ENCODE results near the gene DBP.

DNA sequence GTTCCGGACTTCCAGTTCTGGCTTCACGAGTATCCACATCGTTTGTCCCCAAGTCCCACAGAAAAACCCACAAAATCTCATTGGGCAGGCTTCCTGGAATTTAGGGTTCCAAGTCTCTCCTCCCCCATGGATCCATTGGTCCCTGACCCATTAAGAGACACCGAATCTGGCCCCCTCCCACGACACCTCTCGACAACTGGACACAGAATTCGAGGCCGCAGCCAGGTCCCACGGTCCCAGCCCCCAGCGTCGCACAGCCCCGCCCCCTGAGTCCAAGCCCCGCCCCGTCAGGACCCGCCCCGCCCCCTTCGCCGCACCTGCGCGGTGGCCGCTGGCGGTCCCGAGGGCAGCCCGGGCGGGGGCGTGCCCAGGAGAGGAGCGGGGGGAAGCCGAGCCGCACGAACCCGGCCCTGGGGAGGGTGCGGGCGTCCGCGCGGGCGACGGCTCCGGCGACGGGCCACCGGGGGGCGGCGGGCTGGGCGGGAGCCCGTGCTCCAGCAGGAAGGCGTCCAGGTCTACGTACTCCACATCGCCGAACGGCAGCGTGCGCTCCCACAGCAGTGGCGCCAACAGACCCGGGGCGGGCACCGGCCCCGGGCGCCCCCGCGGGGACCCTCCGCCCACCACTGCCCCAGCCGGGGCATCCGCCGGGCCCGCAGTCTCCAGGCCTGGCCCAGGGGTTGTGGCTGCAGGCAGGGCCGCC, 1.8 kb downstream of the DBP start:
- TF ChIP-seq CTCF (IDR thresholded peaks at IDR 0.05) (no peak), POLR2A (IDR thresholded peaks at IDR 0.05) (peak; percentile 38)
